Endodermal cell (in vitro differentiated cells): Measurements from ENCODE around the gene RAET1E. TPM values are rescaled to one million over a fixed set of nuclear protein-coding genes. Genes with fewer than 3 reads are reported as not detected.

Source experiments
- DNase-seq: peaks from one replicate; pipeline ENCODE4 v3.0.0-alpha.2; 2017
- H3K27ac ChIP-seq: 2 replicates; pipeline ENCODE4 v1.5.1; 2013; ENCODE audit warnings: mild to moderate bottlenecking, low read depth, low read length, moderate library complexity
- H3K27me3 ChIP-seq: 2 replicates; pipeline ENCODE4 v1.6.1; 2013; ENCODE audit warnings: mild to moderate bottlenecking, low read length, moderate library complexity; ENCODE audit not compliant: insufficient read depth, control insufficient read depth, poor library complexity, severe bottlenecking
- H3K36me3 ChIP-seq: 2 replicates; pipeline ENCODE4 v1.7.0; 2013; ENCODE audit warnings: mild to moderate bottlenecking, low read length, moderate library complexity; ENCODE audit not compliant: control insufficient read depth, insufficient read depth
- H3K4me1 ChIP-seq: one replicate; pipeline ENCODE4 v1.7.0; 2013; ENCODE audit warnings: low read length; ENCODE audit not compliant: control insufficient read depth, insufficient read depth
- H3K4me3 ChIP-seq: 2 replicates; pipeline ENCODE4 v1.5.1; 2013; ENCODE audit warnings: mild to moderate bottlenecking, low read length, moderate library complexity
- H3K9ac ChIP-seq: 2 replicates; pipeline ENCODE4 v1.6.1; 2013; ENCODE audit warnings: mild to moderate bottlenecking, low read length, moderate library complexity; ENCODE audit not compliant: poor library complexity, severe bottlenecking; ENCODE audit errors: extremely low read depth
- H3K9me3 ChIP-seq: 2 replicates; pipeline ENCODE4 v1.6.1; 2013; ENCODE audit warnings: mild to moderate bottlenecking, low read length, moderate library complexity; ENCODE audit not compliant: control insufficient read depth
- H3K27ac Mint-ChIP-seq: 2 replicates; pipeline ENCODE4 v1.8.0; 2020; ENCODE audit warnings: mixed read lengths
- H3K27me3 Mint-ChIP-seq: 2 replicates; pipeline ENCODE4 v1.8.0; 2021; ENCODE audit warnings: mild to moderate bottlenecking, mixed read lengths; ENCODE audit not compliant: insufficient read depth
- H3K36me3 Mint-ChIP-seq: 2 replicates; pipeline ENCODE4 v1.8.0; 2020; ENCODE audit warnings: low read depth, mixed read lengths
- H3K4me1 Mint-ChIP-seq: 2 replicates; pipeline ENCODE4 v1.8.0; 2020; ENCODE audit warnings: mixed read lengths
- H3K4me3 Mint-ChIP-seq: 2 replicates; pipeline ENCODE4 v1.8.0; 2020; ENCODE audit warnings: mild to moderate bottlenecking, moderate library complexity, mixed read lengths
- H3K9me3 Mint-ChIP-seq: 2 replicates; pipeline ENCODE4 v1.8.0; 2020; ENCODE audit warnings: mild to moderate bottlenecking, mixed read lengths
- WGBS, 2 experiments: methylation state at CpG; one replicate each; pipeline versions ENCODE4 v1.1.5 to v1.1.7; 2013; ENCODE audit warnings: missing lambda C conversion rate in 2 of 2, mixed read lengths in 1 of 2; ENCODE audit not compliant: insufficient coverage in 1 of 2, insufficient read length in 1 of 2; 5-methylcytosine and 5-hydroxymethylcytosine counted together
- total RNA-seq, 2 donors: library from RNA; stranded (reverse); fragmentation: NEBNext Ultra II Directional in 1 of 2; extraction: Animal tissue kit (Norgen Biotek cat#: 25700) in 1 of 2; gene quantifications; 2 replicates in 1 of 2; 3 replicates in 1 of 2; pipeline ENCODE4 v1.2.1, GENCODE V29; 2021
- TF ChIP-seq, protein P1 (sequence below): fragments of 200-600 bp; sonication (generic); conservative IDR thresholded peaks from 2 replicates; pipeline ENCODE4 v1.5.0; 2021; ENCODE audit warnings: antibody characterized with exemption, mild to moderate bottlenecking

Gene RAET1E
- total RNA-seq, 2 donors from 2014 or later: not detected

DNA sequence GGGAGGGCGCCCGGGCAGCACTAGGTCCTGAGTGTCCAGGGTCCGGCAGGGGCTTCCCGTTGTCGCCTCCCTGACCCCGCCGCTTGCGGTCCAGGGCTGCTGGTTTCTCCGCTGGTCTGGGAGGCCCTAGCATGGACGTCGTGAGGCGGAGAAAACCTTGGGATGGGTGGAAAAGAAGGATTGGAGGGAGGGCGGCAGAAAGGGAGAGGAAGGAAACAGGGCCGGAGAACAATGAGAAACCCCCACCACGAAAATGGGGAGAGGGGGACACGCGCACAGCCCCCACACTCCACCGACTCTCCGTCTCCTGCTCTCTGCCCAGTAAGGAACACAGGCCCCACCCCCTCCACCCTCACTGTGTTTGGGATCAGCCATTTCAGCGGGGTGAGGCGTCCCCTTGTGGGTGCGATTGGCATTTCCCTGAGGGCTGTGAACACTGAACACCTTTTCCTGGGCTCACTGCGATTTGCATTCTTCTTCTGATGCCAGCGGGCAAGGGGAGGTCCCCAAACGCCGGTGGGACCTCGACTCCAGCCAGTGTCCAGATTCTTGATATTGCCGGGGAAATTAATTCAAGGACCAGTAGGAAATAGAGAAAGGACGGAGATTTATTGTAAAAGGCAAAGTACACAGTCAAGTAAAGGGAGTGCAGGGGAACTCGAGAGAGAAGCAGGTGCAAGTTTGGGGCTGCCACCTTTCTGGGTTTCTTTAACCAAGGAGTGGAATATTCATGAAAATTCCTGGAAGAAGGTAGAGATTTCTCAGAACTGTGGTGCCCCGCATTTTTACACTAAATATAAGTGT lies 28.3 kb upstream of the RAET1E start:
- peak overlapping the region; percentile 78 for H3K4me3 ChIP-seq
- Mint-ChIP-seq H3K4me3 (peak overlapping the region; percentile 57), H3K36me3 (no peaks in the 10 kb centered on the region), H3K27me3 (peaks cover 90% of the 10 kb centered on the region), H3K9me3 (peaks cover 6% of the 10 kb centered on the region), H3K4me1 (peaks cover 3% of the 10 kb centered on the region), H3K27ac (no peak overlapping the region)
- TF ChIP-seq, protein P1, sequence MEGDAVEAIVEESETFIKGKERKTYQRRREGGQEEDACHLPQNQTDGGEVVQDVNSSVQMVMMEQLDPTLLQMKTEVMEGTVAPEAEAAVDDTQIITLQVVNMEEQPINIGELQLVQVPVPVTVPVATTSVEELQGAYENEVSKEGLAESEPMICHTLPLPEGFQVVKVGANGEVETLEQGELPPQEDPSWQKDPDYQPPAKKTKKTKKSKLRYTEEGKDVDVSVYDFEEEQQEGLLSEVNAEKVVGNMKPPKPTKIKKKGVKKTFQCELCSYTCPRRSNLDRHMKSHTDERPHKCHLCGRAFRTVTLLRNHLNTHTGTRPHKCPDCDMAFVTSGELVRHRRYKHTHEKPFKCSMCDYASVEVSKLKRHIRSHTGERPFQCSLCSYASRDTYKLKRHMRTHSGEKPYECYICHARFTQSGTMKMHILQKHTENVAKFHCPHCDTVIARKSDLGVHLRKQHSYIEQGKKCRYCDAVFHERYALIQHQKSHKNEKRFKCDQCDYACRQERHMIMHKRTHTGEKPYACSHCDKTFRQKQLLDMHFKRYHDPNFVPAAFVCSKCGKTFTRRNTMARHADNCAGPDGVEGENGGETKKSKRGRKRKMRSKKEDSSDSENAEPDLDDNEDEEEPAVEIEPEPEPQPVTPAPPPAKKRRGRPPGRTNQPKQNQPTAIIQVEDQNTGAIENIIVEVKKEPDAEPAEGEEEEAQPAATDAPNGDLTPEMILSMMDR: peak; percentile 85
- DNase-seq: peak; percentile 97
- no peaks in the 10 kb centered on the region for H3K36me3 ChIP-seq
- peaks cover 92% of the 10 kb centered on the region for H3K27me3 ChIP-seq
- WGBS, 2 experiments: 5 to 9% methylated on average over 21 to 31 of the region's 31 CpGs
- no peaks in the 10 kb centered on the region for H3K9me3 ChIP-seq
- no peaks in the 10 kb centered on the region for H3K4me1 ChIP-seq
- H3K27ac ChIP-seq: no peak overlapping the region
- H3K9ac ChIP-seq: no peak overlapping the region

DNA sequence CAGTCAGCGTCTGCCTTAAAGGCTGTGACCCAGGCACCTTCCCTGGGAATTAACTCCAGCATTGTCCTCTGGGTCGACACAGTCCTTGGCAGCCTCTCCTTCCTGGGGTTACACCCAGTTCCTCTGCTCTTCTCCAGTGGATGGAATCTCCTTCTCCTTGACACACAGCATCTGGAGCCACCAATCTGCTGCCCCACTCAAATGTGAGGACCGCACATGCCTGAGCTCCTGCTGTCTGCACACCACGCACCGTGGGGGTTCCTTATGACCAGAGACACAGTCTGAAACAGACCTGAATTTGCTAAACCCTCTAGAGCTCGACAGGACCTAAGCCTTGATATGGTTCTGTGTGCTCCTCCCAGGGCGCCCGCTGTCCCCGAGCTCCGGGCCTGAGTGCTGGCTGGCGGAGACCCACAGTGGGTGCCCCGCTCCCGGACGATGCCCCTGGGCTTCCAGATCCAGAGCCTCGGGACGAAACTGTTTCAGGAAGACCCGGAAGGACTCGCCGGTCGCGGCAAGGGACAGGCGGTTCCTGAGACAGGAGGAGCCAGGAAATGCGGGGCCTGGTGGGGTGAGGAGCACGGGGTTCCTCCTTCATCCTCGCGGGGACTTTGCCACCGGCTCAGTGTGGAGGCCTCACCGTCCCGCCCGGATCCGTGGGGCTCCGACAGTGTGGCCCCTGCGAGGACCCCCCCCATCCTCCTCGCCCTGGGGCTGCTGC lies 27.5 kb upstream of the RAET1E start:
- no peak overlapping the region for H3K27ac Mint-ChIP-seq
- H3K27me3 ChIP-seq: peaks cover 92% of the 10 kb centered on the region
- H3K36me3 Mint-ChIP-seq: no peaks in the 10 kb centered on the region
- no peak overlapping the region for H3K27ac ChIP-seq
- peaks cover 90% of the 10 kb centered on the region for H3K27me3 Mint-ChIP-seq
- peaks cover 3% of the 10 kb centered on the region for H3K4me1 Mint-ChIP-seq
- TF ChIP-seq, protein P1: no peak
- H3K4me3 Mint-ChIP-seq: peak overlapping the region; percentile 57
- H3K9ac ChIP-seq: no peak overlapping the region
- peak; percentile 58 for DNase-seq
- H3K4me3 ChIP-seq: peak overlapping the region; percentile 78
- 11 to 14% methylated on average over 20 to 34 of the region's 34 CpGs for WGBS, 2 experiments
- H3K9me3 Mint-ChIP-seq: peaks cover 6% of the 10 kb centered on the region
- H3K9me3 ChIP-seq: no peaks in the 10 kb centered on the region
- no peaks in the 10 kb centered on the region for H3K4me1 ChIP-seq
- H3K36me3 ChIP-seq: no peaks in the 10 kb centered on the region

DNA sequence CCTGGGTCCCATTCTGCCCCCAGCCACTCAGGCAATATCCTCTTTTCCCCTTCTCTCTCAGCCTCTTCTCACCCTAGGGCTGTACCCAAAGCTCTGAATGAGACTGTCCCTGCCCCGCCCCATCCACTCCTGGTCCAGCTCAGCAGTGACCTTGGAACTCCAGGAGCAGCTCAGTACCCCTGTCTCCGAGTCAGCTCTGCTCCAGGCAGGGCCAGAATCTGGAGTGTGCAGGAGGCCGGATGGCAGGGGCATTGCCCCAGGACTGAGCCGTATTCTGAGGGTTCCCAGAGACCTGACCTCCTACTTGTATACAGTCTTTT lies 27.0 kb upstream of the RAET1E start:
- Mint-ChIP-seq H3K27me3 (peaks cover 90% of the 10 kb centered on the region), H3K36me3 (no peaks in the 10 kb centered on the region), H3K27ac (no peak overlapping the region), H3K4me1 (peaks cover 3% of the 10 kb centered on the region), H3K4me3 (peak overlapping the region; percentile 57), H3K9me3 (peaks cover 6% of the 10 kb centered on the region)
- Histone ChIP-seq H3K36me3 (no peaks in the 10 kb centered on the region), H3K27me3 (peaks cover 92% of the 10 kb centered on the region), H3K27ac (no peak overlapping the region), H3K9ac (no peak overlapping the region), H3K4me1 (no peaks in the 10 kb centered on the region), H3K4me3 (no peak overlapping the region), H3K9me3 (no peaks in the 10 kb centered on the region)
- TF ChIP-seq, protein P1: no peak
- WGBS, 2 experiments: 76 to 95% methylated on average over 4 of the region's 4 CpGs
- no peak for DNase-seq
